ENCODE data around the gene GBP3.
"Not testable (repeated sequence)": the region's sequence is repeated elsewhere in the genome, so short reads cannot be mapped to it uniquely, and the experiment has no call there.

The GBP3 gene

GRCh38 chr1:89040315-89040626, 17.6 kb upstream of the GBP3 start:
- no peak for DNase-seq

GRCh38 chr1:89037186-89037585, 14.5 kb upstream of the GBP3 start:
- DNase-seq = no peak

DNA sequence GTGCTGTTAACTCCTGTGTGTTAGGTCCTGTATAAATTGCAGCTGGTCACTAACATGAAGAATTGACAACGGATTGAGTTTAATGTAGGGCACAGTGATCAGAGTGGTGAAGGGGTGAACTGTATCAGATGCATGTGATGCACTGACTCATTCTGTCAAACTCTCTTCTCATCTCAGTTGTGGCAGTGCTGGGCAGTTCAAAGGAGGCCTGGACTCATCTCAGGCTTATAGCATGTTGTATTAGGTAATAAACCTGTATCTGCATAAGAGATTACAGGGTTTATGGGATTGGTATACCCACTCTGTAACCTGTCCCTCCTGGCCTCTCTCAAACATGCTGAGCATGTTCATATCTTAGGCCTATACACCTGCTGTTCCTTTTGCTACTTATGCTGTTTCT, 12.4 kb upstream of the GBP3 start:
- no peak for DNase-seq

GRCh38 chr1:89034004-89034403, 11.3 kb upstream of the GBP3 start:
- DNase-seq = not testable (repeated sequence)

DNA sequence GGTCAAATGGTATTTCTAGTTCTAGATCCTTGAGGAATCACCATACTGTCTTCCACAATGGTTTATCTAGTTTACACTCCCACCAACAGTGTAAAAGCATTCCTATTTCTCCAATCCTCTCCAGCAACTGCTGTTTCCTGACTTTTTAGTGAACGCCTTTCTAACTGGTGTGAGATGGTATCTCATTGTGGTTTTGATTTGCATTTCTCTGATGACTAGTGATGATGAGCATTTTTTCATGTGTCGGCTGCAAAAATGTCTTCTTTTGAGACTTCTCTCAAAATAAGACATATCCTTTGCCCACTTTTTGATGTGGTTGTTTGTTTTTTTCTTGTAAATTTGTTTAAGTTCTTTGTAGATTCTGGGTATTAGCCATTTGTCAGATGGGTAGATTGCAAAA, 6.4 kb upstream of the GBP3 start:
- not testable (repeated sequence) for DNase-seq

- no peak for DNase-seq
These were observed 3.3 kb upstream of the GBP3 start for GRCh38 chr1:89025928-89026327.

DNA sequence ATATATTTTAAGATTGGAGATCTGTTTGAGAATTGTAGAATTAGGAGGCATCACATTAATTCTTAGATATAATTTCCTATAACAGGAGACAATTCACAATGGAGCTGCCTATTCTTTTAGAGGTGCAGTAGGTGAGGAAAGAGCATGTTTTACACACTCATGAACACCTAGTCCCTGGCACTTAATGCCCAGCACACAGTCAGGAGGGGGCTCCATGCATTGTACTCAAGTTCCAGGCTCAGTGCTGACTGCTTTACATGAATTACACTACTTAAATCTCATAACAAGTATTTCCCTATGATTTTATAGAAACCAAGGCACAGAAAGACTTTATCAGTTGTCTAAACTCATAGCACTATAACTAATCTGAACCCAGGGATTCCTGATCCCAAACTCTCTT, 360 bp upstream of the GBP3 start:
- DNase-seq = no peak

GRCh38 chr1:89018318-89018717, 4.3 kb downstream of the GBP3 start:
- not testable (repeated sequence) for DNase-seq

- no peak for DNase-seq
These were observed 14.2 kb downstream of the GBP3 start for GRCh38 chr1:89008511-89008910.

DNA sequence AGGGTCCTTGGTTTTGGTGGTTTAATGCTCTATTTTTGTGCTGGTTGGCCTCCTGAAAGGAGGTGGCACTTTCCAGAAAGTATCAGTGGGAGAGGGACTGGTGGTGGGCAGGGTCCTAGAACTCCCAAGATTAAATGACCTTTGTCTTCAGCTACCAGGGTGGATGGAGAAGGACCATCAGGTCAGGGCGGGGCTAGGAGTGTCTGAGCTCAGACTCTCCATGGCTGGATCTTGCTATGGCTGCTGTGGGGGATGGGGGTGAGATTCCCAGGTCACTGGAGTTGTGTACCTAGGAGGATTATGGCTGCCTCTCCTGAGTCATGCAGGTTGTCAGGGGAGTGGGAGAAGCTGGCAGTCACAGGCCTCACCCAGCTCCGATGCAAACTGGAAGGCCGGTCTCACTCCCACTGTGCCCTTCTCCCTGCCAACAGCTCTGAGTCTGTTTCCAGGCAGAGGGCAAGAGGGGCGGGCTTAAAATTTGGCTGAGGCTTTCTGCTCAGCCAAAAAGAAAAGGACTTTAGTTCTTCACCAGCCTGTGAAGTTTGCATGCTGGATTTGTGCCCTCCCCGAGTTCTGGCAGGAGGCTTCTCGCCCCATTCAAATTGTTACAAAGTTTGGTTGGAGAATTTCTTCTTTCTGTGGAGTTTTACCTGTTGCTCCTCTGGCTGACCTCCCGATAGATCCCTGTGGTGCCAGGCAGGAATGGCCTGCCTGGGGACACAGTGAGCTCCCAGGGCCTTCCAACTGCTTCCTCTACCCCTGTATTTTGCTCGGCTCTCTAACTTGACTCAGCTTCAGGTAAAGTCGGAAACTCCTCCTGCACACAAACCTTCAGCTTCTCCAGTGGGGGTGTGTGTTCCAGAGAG, 17.1 kb downstream of the GBP3 start:
- no peak for DNase-seq

DNA sequence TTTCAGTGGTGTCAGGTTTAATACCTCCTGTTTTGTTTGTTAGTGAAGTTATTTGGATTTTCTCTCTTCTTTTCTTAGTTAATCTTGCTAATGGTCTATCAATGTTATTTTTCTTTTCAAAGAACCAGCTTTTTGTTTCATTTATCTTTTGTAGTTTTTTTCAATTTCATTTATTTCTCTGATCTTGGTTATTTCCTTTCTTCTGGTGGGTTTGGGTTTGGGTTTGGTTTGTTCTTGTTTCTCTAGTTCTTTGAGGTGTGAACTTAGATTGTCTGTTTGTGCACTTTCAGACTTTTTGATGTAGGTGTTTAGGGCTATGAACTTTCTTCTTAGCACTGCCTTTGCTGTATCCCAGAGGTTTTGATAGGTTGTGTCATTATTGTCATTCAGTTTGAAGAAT, 20.5 kb downstream of the GBP3 start:
- not testable (repeated sequence) for DNase-seq

GRCh38 chr1:89001510-89001909, 21.2 kb downstream of the GBP3 start:
- DNase-seq = no peak

- DNase-seq = no peak
These were observed 23.9 kb downstream of the GBP3 start for GRCh38 chr1:88998716-88999115.

- DNase-seq = no peak
These were observed 32.2 kb downstream of the GBP3 start for GRCh38 chr1:88990426-88990825.

DNA sequence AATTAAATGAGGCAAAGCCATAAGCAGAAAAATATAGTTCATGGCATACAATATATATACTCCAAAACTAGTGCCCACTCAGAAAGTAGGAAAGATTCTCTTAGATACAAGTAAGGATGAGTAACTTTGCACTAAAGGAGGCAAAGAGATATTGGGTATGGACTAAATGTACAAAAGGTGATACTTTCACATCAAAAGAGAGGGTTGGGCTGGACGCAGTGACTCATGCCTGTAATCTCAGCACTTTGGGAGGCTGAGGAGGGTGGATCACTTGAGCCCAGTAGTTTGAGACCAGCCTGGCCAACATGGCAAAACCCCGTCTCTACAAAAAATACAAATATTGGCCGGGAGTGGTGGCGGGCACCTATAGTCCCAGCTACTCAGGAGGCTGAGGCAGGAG, 37.0 kb downstream of the GBP3 start:
- DNase-seq = no peak

GRCh38 chr1:88985032-88985431, 37.6 kb downstream of the GBP3 start:
- DNase-seq = no peak

- DNase-seq = no peak
These were observed 38.1 kb downstream of the GBP3 start for GRCh38 chr1:88984569-88984968.

DNA sequence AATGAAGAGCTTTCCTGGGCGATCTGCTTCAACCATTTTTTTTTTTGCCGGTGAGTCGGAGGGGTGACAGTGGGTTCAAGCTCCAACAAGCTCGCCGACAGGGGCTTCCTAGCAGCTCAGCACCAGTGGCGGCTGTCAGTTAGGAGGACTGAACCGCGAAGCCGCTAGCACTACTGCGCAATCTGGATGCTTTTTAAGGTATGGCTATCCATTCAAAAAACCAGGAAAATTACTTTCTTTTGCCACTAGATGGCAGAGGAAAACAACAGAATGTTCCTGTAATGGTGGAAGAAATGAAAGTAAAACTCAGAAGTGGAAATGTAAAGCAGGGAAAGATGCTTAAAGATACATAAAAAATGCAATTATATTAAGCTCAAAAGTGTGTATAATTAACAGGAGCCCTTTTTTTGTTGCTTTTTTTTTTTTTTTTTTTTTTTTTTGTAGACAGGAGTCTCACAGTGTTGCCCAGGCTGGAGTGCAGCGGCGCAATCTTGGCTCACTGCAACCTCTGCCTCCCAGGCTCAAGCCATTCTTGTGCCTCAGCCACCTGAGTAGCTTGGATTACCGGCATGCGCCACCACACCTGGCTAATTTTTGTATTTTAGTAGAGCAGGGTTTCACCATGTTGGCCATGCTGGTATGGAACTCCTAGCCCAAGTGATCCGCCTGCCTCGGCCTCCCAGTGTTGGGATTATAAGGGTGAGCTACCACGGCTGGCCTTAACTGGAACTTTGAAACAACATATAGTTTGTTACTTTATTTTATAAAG, 38.7 kb downstream of the GBP3 start:
- peak; percentile 24 for DNase-seq

- no peak for DNase-seq
These were observed 40.6 kb downstream of the GBP3 start for GRCh38 chr1:88982055-88982454.

DNA sequence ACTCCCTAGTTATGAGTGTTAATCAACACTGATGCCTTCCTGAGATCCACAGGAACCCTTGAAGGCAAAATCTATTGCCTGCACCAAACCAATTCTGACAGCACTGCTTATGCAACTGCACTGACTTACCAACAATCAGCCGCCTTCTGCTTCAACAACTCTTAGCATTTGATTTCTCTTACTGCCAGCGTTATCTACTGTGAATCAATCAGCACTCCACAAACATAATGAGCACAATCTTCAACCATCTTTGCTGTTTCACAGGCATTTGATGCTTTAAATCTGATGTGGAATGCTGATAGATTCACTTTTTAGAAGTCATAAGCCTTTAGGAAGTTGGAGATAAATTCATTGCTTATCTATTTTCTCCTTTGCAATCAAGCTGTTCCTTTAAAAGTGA, 41.2 kb downstream of the GBP3 start:
- not testable (repeated sequence) for DNase-seq

DNA sequence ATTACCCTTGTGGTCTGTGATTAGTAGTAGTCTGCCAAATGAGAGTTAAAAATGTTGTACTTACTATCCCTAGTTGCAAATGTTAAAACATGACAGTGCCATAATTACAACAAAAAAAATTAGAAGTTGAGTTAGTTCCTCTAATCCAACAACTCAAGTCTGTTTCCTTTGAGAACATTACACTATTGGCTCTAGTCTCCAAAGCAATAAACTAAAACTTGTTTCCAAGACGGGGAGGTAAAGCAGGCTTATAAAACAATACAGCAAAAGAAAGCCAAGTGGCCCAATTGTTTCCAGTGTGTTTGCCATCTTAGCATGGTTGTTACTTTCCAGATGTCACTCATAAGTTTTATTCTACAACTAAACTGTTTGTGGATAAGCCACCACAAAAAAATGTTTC, 41.8 kb downstream of the GBP3 start:
- no peak for DNase-seq

DNA sequence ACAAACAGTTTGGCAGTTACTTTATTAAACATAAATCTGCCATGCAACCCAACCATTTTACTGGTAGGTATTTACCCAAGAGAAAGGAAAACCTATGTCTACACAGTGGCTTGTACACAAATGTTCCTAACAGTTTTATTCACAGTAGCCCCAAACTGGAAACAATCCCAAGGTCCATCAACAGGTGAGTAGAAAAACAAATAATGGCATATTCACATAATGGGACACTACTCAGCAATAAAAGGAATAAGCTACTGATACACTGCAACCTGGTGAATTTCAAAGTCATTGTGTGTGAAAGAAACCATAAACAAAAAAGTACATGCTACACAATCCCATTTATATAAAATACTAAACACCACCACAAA, 42.9 kb downstream of the GBP3 start:
- no peak for DNase-seq

GRCh38 chr1:88979054-88979748, 43.5 kb downstream of the GBP3 start:
- DNase-seq = no peak

- DNase-seq = no peak
These were observed 46.4 kb downstream of the GBP3 start for GRCh38 chr1:88976235-88976634.

Data from activated naive CD4-positive, alpha-beta T cell treated with anti-CD3 and anti-CD28 coated beads, Interleukin-2, amount 50 U/mL, for 16 hours (primary cell).